ENCODE results near the gene ABLIM2.

The ABLIM2 gene

GRCh38 chr4:8192748-8193738 lies 34.4 kb upstream of the ABLIM2 start:
- DNase-seq: peak; percentile 56

- peak; percentile 96 for DNase-seq
Measured at GRCh38 chr4:8191136-8191747, 32.6 kb upstream of the ABLIM2 start.

DNA sequence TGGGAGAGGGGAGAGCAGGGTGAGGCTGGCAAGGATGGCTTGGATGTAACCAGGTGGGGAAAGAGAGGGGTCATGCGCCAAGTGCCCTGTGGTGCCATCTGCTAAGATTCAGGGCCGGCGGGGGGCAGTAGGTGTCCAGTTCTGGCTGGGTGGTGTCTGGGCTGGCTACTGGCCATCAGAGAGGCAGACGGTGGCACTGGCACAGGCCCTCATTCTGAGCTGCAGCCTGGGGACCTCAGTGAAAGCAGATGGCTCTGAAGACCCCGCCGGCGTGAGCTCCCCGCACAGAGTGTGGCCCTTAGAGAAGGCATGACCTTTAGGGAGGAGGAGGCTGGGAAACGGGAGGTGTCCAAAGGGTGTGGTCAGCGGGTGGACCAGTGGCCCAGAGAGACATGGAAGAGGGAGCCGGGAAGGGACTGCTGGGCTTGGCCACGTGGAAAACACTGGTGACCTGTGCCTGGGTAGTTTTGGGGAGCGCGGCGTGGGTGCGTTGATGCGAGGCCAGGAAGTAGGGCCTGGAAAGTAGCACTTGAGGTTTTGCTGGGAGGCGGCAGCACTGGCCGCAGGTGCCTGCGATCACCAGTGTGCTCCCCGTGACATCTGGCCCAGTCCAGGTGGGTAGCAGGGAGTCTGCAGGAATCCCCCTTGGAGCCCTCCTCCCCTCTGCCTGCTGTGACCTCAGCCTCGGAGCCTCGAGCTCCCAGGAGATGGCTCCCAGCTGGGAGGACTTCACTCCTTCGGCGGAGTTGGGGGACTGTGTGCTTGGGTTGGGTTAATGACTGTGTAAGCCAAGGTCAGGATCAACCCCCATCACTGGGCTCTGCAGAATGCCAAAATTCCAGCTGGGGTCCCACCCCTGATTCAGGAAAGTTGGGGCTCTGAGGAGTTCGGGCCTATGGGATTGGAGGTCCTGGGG lies 31.2 kb upstream of the ABLIM2 start:
- DNase-seq: no peak

GRCh38 chr4:8188743-8189550 lies 30.3 kb upstream of the ABLIM2 start:
- no peak for DNase-seq

- DNase-seq: no peak
Measured at GRCh38 chr4:8188085-8188484, 29.5 kb upstream of the ABLIM2 start.

- DNase-seq: no peak
Measured at GRCh38 chr4:8185930-8186329, 27.3 kb upstream of the ABLIM2 start.

- DNase-seq: no peak
Measured at GRCh38 chr4:8185295-8185694, 26.7 kb upstream of the ABLIM2 start.

- DNase-seq: no peak
Measured at GRCh38 chr4:8184061-8184460, 25.4 kb upstream of the ABLIM2 start.

DNA sequence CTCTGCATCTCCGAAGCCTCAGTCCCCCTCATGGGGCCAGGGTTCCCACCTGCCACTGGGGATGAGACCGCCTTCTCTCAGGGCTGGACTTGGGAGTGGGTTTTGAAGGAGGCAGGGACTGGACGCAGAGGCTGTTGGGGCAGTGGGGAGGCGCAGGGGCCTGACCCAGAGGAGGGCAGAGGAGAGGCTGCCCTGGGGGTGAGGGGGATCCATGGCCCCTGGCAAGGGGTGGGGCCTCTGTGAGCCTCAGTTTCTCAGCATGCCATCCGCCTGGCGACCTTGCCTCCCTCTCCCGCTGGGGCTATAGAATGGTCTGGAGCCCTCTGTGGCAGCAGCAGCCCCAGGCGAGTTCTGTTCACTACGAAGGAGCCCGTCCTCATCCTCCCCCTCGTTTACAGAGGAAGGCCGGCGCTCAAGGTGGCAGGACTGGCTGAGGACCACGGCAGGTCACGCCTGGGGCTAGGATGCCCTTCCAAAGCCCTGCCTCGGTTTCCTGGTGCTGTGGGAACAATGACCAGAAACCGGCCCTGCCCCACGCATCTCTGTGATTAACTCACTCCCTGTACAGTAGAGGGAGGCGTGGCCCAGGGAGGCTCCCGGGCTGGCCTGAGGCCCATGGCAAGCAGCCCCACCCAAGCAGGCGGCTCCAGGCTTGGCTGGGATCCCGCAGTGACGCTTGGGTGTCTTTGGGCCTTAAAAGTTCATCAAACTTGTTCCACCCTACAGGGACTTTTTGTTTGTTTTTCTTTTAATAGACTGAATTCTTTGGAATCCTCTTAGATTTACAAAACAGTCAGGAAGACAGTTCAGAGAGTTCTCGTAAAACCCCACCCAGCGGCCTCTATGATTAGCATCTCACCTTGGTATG lies 24.5 kb upstream of the ABLIM2 start:
- DNase-seq: no peak

- DNase-seq: no peak
Measured at GRCh38 chr4:8182294-8182693, 23.7 kb upstream of the ABLIM2 start.

DNA sequence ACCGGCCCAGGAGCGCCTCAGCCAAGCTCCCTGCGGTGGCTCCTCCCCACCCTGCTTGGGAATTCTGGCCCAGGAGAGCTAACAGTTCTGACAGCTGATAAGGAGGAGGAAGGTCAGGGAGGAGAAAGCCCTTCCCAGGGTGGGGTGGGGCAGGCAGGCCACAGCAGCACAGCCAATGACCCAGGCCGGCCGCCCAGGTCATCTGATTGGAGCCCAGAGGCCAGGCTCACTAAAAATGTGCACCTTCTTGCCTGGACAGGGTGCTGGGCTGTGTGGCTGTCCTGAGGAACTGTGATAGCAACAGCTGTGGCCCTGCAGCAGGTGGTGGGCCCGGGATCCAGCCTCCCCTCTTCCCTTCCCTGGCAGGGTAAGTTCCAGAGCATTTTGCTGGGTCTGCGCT lies 23.2 kb upstream of the ABLIM2 start:
- DNase-seq: no peak

GRCh38 chr4:8181119-8181518 lies 22.5 kb upstream of the ABLIM2 start:
- no peak for DNase-seq

DNA sequence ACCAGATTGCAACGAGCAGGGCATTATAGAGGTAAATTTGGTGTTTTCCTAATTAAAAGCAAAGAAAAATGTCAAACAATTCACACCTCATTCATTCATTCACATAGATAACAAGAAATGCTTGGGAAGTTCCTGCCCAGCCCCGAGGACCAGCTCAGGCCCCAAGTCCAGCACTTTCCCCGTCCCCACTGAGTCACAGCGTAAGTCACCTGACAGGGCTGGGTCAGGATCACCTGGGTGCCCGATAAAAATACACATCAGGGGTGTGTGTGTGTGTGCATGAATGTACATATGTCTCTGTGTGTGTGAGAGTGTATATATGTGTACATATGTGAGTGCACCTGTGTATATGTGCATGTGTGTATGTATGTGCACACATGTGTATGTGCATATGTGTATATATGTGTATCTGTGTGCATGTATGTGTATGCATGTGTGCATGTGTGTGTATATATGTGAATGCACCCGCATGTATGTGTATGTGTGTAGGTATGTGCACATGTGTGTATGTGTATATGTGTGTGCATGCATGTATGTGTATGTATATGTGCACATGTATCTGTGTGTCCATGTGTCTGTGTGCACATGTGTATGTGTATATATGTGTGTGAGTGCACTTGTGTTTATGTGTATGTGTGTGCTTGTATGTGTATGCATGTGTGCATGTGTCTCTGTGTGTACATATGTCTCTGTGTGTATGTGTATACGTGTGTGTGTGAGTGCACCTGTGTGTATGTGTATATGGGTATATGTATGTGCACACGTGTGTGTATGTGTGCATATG lies 21.9 kb upstream of the ABLIM2 start:
- DNase-seq: no peak

- DNase-seq: no peak
Measured at GRCh38 chr4:8179771-8180170, 21.2 kb upstream of the ABLIM2 start.

- no peak for DNase-seq
Measured at GRCh38 chr4:8179074-8179473, 20.5 kb upstream of the ABLIM2 start.

DNA sequence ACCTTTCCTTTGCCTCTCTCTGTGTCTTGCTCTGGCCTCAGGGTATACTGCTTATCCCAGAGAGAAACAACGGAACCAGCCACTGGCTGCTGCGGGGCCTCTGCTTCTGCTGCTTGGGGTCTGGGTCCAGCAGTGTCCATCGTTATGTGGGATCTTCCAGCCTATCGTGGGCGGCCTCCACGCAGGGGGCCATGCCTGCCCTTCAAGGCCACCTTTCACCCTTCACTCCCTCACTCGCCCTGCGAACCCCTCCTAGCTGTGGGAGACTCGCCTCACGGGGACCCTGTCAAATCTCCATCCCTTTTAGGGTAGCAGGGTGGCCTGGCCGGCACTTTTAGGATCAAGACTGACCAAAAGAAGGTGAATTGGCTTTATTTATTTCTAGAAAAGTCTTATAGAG lies 19.3 kb upstream of the ABLIM2 start:
- DNase-seq: no peak

DNA sequence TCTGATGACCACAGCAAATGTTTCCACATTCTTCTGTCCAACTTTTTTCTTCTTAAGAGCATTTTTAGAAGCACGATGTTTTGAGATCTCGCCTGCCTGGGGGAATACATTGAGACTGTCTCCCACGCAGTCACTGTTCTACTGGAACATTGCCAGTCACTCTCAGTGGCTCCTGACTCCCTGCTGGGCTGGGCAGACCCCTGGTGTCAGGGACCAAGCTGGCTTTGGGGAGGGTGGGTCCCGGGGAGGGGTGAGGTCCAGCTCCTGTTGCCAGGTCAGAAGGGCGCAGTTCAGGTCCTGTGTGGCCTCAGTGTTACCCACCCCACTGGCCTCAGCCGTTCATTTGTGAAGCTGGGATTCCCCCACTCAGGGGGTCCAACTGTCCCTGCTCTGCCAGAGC lies 18.9 kb upstream of the ABLIM2 start:
- no peak for DNase-seq

DNA sequence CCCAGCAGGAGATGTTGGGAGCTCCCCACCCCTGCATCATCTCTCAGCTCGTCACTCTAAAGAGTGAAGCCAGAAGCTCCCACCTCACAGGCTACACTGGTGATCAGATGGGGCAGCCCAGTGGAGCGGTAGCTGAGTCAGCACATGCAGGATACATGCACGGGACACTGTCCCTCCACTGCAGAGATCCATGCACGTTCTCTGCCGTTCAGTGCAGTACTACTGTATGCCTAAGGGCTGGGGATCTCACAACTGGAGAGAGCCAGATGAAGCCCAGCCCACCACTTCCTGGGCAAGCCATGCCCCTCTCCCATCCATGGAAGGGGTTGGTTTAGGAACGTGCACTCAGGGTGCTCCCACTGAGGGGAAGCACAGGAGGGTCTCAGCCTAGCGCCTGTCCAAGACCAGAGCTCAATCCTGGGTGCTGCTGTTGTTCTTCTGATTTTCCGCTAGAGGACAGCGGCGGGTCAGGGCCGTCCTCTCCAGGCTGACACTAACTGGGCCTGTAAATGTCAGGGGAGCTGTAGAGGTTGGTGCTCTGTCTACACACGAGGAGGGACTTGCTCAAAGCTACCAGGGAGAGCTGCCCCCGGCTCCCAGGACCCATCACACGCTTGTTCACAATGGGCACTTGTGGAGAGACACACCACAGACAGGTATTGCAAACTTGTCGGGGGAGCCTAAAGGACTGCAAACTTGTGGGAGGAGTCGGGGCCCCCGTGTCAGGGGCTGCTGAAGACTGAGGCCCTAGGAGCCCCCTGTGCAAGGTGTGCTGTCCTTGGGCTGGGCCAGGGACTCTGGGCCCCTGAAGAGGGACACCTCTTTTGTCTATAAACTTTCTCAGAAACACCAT lies 18.2 kb upstream of the ABLIM2 start:
- DNase-seq: peak; percentile 73

- DNase-seq: no peak
Measured at GRCh38 chr4:8175686-8176085, 17.1 kb upstream of the ABLIM2 start.

DNA sequence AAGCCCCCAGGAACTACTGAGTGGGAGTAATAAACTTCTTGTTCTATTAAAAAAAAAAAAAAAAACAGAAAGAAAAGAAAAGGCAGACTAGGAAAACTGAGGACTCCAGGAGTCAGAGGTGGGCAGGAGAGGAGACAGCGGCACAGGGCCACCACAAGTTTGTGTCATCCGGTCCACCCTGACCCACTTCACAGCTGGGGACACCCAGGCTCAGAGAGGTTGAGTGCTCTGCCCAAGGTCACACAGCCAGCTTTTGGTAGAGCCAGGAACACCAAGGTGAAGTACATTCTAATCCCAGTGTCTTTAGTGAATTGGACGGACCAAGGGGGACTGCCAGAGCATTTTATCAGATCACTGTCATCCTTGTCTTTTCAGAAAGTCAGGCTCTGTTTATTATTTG lies 16.4 kb upstream of the ABLIM2 start:
- no peak for DNase-seq

Measured in suppressor macrophage treated with lipopolysaccharide for 4 hours (primary cell).